Muscle layer of duodenum (tissue), 2 donors: ENCODE measurements around the gene HIVEP3.
"Not testable (repeated sequence)": the region's sequence is repeated elsewhere in the genome, so short reads cannot be mapped to it uniquely, and the experiment has no call there.

Source experiments
- H3K27ac ChIP-seq: one replicate; pipeline ENCODE4 v1.7.0; 2013; ENCODE audit warnings: mild to moderate bottlenecking, low read length
- H3K27me3 ChIP-seq: one replicate; pipeline ENCODE4 v1.7.0; 2013; ENCODE audit warnings: low read depth, mild to moderate bottlenecking, control low read depth, low read length
- H3K36me3 ChIP-seq, 2 donors: one replicate each; pipeline ENCODE4 v1.7.0; 2013; ENCODE audit warnings: low read length in 2 of 2, control low read depth in 1 of 2, mild to moderate bottlenecking in 1 of 2; ENCODE audit not compliant: insufficient read depth in 2 of 2, control insufficient read depth in 1 of 2
- H3K4me1 ChIP-seq, 2 donors: one replicate each; pipeline ENCODE4 v1.7.0; 2013; ENCODE audit warnings: low read length in 2 of 2, mild to moderate bottlenecking in 2 of 2, control low read depth in 1 of 2, moderate library complexity in 1 of 2; ENCODE audit not compliant: insufficient read depth in 2 of 2, control insufficient read depth in 1 of 2
- H3K4me3 ChIP-seq, 2 donors: one replicate each; pipeline ENCODE4 v1.7.0; 2013; ENCODE audit warnings: low read length in 2 of 2, low read depth in 1 of 2, mild to moderate bottlenecking in 1 of 2
- H3K9me3 ChIP-seq, 2 donors: one replicate each; pipeline ENCODE4 v1.7.0; 2013; ENCODE audit warnings: low read length in 2 of 2, control low read depth in 1 of 2, mild to moderate bottlenecking in 1 of 2; ENCODE audit not compliant: control insufficient read depth in 1 of 2
- donor health status: healthy.

HIVEP3 gene

GRCh38 chr1:41945946-41946345 lies 27.2 kb upstream of the HIVEP3 start:
- H3K27ac ChIP-seq, H3K9me3 ChIP-seq, H3K4me3 ChIP-seq, H3K36me3 ChIP-seq, H3K27me3 ChIP-seq, H3K4me1 ChIP-seq: not testable (repeated sequence)

GRCh38 chr1:41943717-41944116 lies 25.0 kb upstream of the HIVEP3 start:
- H3K27me3 ChIP-seq: no peaks in the 10 kb centered on the region
- no peaks in the 10 kb centered on the region for H3K36me3 ChIP-seq
- H3K9me3 ChIP-seq: no peaks in the 10 kb centered on the region
- no peak overlapping the region for H3K4me3 ChIP-seq
- no peak overlapping the region for H3K27ac ChIP-seq
- no peaks in the 10 kb centered on the region for H3K4me1 ChIP-seq

- Histone ChIP-seq H3K36me3 (no peaks in the 10 kb centered on the region), H3K4me1 (no peaks in the 10 kb centered on the region), H3K9me3 (no peaks in the 10 kb centered on the region), H3K4me3 (no peak overlapping the region), H3K27ac (no peak overlapping the region), H3K27me3 (no peaks in the 10 kb centered on the region)
These were observed 23.6 kb upstream of the HIVEP3 start for GRCh38 chr1:41942278-41942677.

- Histone ChIP-seq H3K27me3 (no peaks in the 10 kb centered on the region), H3K4me3 (no peak overlapping the region), H3K27ac (no peak overlapping the region), H3K4me1 (no peaks in the 10 kb centered on the region), H3K9me3 (no peaks in the 10 kb centered on the region), H3K36me3 (no peaks in the 10 kb centered on the region)
These were observed 22.7 kb upstream of the HIVEP3 start for GRCh38 chr1:41941381-41941780.

GRCh38 chr1:41939194-41939593 lies 20.5 kb upstream of the HIVEP3 start:
- H3K9me3 ChIP-seq: no peaks in the 10 kb centered on the region
- H3K27ac ChIP-seq: no peak overlapping the region
- H3K4me1 ChIP-seq: no peaks in the 10 kb centered on the region
- no peaks in the 10 kb centered on the region for H3K36me3 ChIP-seq
- no peaks in the 10 kb centered on the region for H3K27me3 ChIP-seq
- H3K4me3 ChIP-seq: no peak overlapping the region

- Histone ChIP-seq H3K9me3 (no peaks in the 10 kb centered on the region), H3K27ac (no peak overlapping the region), H3K4me1 (no peaks in the 10 kb centered on the region), H3K36me3 (no peaks in the 10 kb centered on the region), H3K4me3 (no peak overlapping the region), H3K27me3 (no peaks in the 10 kb centered on the region)
These were observed 17.4 kb upstream of the HIVEP3 start for GRCh38 chr1:41936107-41936506.

- Histone ChIP-seq H3K9me3 (no peaks in the 10 kb centered on the region), H3K36me3 (no peaks in the 10 kb centered on the region), H3K4me3 (no peak overlapping the region), H3K27ac (no peak overlapping the region), H3K27me3 (no peaks in the 10 kb centered on the region), H3K4me1 (no peaks in the 10 kb centered on the region)
These were observed 16.5 kb upstream of the HIVEP3 start for GRCh38 chr1:41935226-41935625.

GRCh38 chr1:41933106-41933505 lies 14.4 kb upstream of the HIVEP3 start:
- no peaks in the 10 kb centered on the region for H3K4me1 ChIP-seq
- H3K36me3 ChIP-seq: no peaks in the 10 kb centered on the region
- H3K4me3 ChIP-seq: no peak overlapping the region
- no peaks in the 10 kb centered on the region for H3K9me3 ChIP-seq
- no peaks in the 10 kb centered on the region for H3K27me3 ChIP-seq
- H3K27ac ChIP-seq: no peak overlapping the region

GRCh38 chr1:41931578-41931977 lies 12.9 kb upstream of the HIVEP3 start:
- no peaks in the 10 kb centered on the region for H3K4me1 ChIP-seq
- H3K9me3 ChIP-seq: no peaks in the 10 kb centered on the region
- H3K27ac ChIP-seq: no peak overlapping the region
- no peak overlapping the region for H3K4me3 ChIP-seq
- no peaks in the 10 kb centered on the region for H3K36me3 ChIP-seq
- no peaks in the 10 kb centered on the region for H3K27me3 ChIP-seq

GRCh38 chr1:41927118-41927517 lies 8.4 kb upstream of the HIVEP3 start:
- no peak overlapping the region for H3K4me3 ChIP-seq
- H3K27ac ChIP-seq: no peak overlapping the region
- no peaks in the 10 kb centered on the region for H3K36me3 ChIP-seq
- no peaks in the 10 kb centered on the region for H3K4me1 ChIP-seq
- no peaks in the 10 kb centered on the region for H3K27me3 ChIP-seq
- no peaks in the 10 kb centered on the region for H3K9me3 ChIP-seq

GRCh38 chr1:41925712-41926111 lies 7.0 kb upstream of the HIVEP3 start:
- H3K4me1 ChIP-seq: no peaks in the 10 kb centered on the region
- H3K36me3 ChIP-seq: no peaks in the 10 kb centered on the region
- H3K27me3 ChIP-seq: no peaks in the 10 kb centered on the region
- no peak overlapping the region for H3K4me3 ChIP-seq
- no peak overlapping the region for H3K27ac ChIP-seq
- H3K9me3 ChIP-seq: no peaks in the 10 kb centered on the region

GRCh38 chr1:41924911-41925310 lies 6.2 kb upstream of the HIVEP3 start:
- Histone ChIP-seq H3K9me3 (no peaks in the 10 kb centered on the region), H3K27ac (no peak overlapping the region), H3K4me1 (no peaks in the 10 kb centered on the region), H3K36me3 (no peaks in the 10 kb centered on the region), H3K27me3 (no peaks in the 10 kb centered on the region), H3K4me3 (no peak overlapping the region)
